Activated CD8-positive, alpha-beta T cell treated with anti-CD3 and anti-CD28 coated beads for 36 hours (primary cell): ENCODE results near the gene CDH2. TPM values are rescaled to one million over a fixed set of nuclear protein-coding genes. Genes with fewer than 3 reads are reported as not detected.
A peak's percentile ranks its signal among the peaks of the same experiment; 100 is the strongest.

Experiments
- ATAC-seq: fragments of 200-7000 bp; cut with Tn5 transposase; one replicate; pipeline ENCODE4 v1.10.0; 2021; ENCODE audit warnings: mild to moderate bottlenecking, moderate library complexity
- CTCF ChIA-PET: fragments of 350-600 bp; sonication (Branson Sonifier 250); formaldehyde crosslinking; loops from one replicate; lab custom pipeline; 2021; ENCODE audit warnings: antibody characterized with exemption; lab: Charles Lee
- POLR2A ChIA-PET: fragments of 350-600 bp; sonication (Branson Sonifier 250); formaldehyde crosslinking; loops from one replicate; lab custom pipeline; 2021; ENCODE audit warnings: antibody characterized with exemption; lab: Charles Lee
- DNase-seq: peaks from one replicate; pipeline ENCODE4 v3.0.0-alpha.2; 2020
- H3K27ac Mint-ChIP-seq: one replicate; pipeline ENCODE4 v1.8.0; 2021; ENCODE audit warnings: mild to moderate bottlenecking, mixed read lengths
- H3K27me3 Mint-ChIP-seq: one replicate; pipeline ENCODE4 v1.8.0; 2021; ENCODE audit warnings: mixed read lengths
- H3K36me3 Mint-ChIP-seq: one replicate; pipeline ENCODE4 v1.8.0; 2021; ENCODE audit warnings: low read depth, mixed read lengths
- H3K4me1 Mint-ChIP-seq: one replicate; pipeline ENCODE4 v1.8.0; 2021; ENCODE audit warnings: low read depth, mixed read lengths
- H3K4me3 Mint-ChIP-seq: one replicate; pipeline ENCODE4 v1.8.0; 2021; ENCODE audit warnings: mild to moderate bottlenecking, moderate library complexity, mixed read lengths
- H3K9me3 Mint-ChIP-seq: one replicate; pipeline ENCODE4 v1.8.0; 2021; ENCODE audit warnings: mixed read lengths
- CTCF ChIP-seq: fragments of 200-600 bp; IDR thresholded peaks from one replicate; pipeline ENCODE4 v1.8.0; 2022; ENCODE audit warnings: antibody characterized with exemption, mild to moderate bottlenecking
- intact Hi-C: fragments of 100-400 bp; cut with micrococcal nuclease; formaldehyde crosslinking; loops from one replicate; pipeline ENCODE4 v1.10.0; 2022
- total RNA-seq, 2 experiments: library from RNA; stranded (reverse); gene quantifications; one replicate each; pipeline ENCODE4 v1.2.3, GENCODE V29; 2021

Gene CDH2
- total RNA-seq, 2 experiments from 2014 or later, result 0.18 TPM; not detected in 1

- intact Hi-C loops, result no loop called here
- ATAC-seq (no peak), DNase-seq (no peak)
- Mint-ChIP-seq H3K4me3 (no peak overlapping the region), H3K36me3 (no peaks in the 10 kb centered on the region), H3K4me1 (no peaks in the 10 kb centered on the region), H3K27me3 (peaks cover 13% of the 10 kb centered on the region), H3K9me3 (no peaks in the 10 kb centered on the region), H3K27ac (no peak overlapping the region)
- TF ChIP-seq CTCF, result no peak
- CTCF ChIA-PET, result no interaction called here
- POLR2A ChIA-PET, result no interaction called here
Observed at GRCh38 chr18:28183418-28184078, 6.6 kb upstream of the CDH2 start.

GRCh38 chr18:28181616-28182015 is 4.7 kb upstream of the CDH2 start:
- POLR2A ChIA-PET, result no interaction called here
- TF ChIP-seq CTCF, result no peak
- CTCF ChIA-PET, result no interaction called here
- H3K27me3 Mint-ChIP-seq, result peaks cover 19% of the 10 kb centered on the region
- no peak overlapping the region for H3K27ac Mint-ChIP-seq
- no peaks in the 10 kb centered on the region for H3K9me3 Mint-ChIP-seq
- no peaks in the 10 kb centered on the region for H3K36me3 Mint-ChIP-seq
- ATAC-seq (no peak), DNase-seq (no peak)
- intact Hi-C loops, result no loop called here
- peaks cover 3% of the 10 kb centered on the region for H3K4me1 Mint-ChIP-seq
- no peak overlapping the region for H3K4me3 Mint-ChIP-seq

- DNase-seq, result no peak
- intact Hi-C loops, result no loop called here
- no peak for ATAC-seq
- peaks cover 40% of the 10 kb centered on the region for H3K27me3 Mint-ChIP-seq
- no peaks in the 10 kb centered on the region for H3K9me3 Mint-ChIP-seq
- no peak overlapping the region for H3K27ac Mint-ChIP-seq
- no peak for TF ChIP-seq CTCF
- no peak overlapping the region for H3K4me3 Mint-ChIP-seq
- H3K36me3 Mint-ChIP-seq, result peaks cover 6% of the 10 kb centered on the region
- H3K4me1 Mint-ChIP-seq, result peaks cover 14% of the 10 kb centered on the region
- ChIA-PET CTCF (no interaction called here), POLR2A (no interaction called here)
Observed at GRCh38 chr18:28178720-28179119, 1.8 kb upstream of the CDH2 start.

GRCh38 chr18:28177828-28178635 is 1.1 kb upstream of the CDH2 start:
- ChIA-PET POLR2A (no interaction called here), CTCF (no interaction called here)
- Mint-ChIP-seq H3K4me1 (peaks cover 14% of the 10 kb centered on the region), H3K9me3 (no peaks in the 10 kb centered on the region), H3K4me3 (peak overlapping the region; percentile 35), H3K27ac (no peak overlapping the region), H3K36me3 (peaks cover 6% of the 10 kb centered on the region), H3K27me3 (peaks cover 37% of the 10 kb centered on the region)
- DNase-seq (no peak), ATAC-seq (peak; percentile 31)
- TF ChIP-seq CTCF, result no peak
- intact Hi-C loops, result no loop called here

- intact Hi-C loops, result no loop called here
- peaks cover 37% of the 10 kb centered on the region for H3K27me3 Mint-ChIP-seq
- ATAC-seq, result no peak
Observed at GRCh38 chr18:28176698-28176947, 307 bp downstream of the CDH2 start.

More at GRCh38 chr18:28176698-28176947, 307 bp downstream of the CDH2 start:
- Mint-ChIP-seq H3K27ac (no peak overlapping the region), H3K4me1 (peaks cover 14% of the 10 kb centered on the region), H3K4me3 (peak overlapping the region; percentile 39), H3K36me3 (peaks cover 6% of the 10 kb centered on the region), H3K9me3 (no peaks in the 10 kb centered on the region)
- POLR2A ChIA-PET, result no interaction called here
- no peak for DNase-seq
- TF ChIP-seq CTCF, result no peak
- CTCF ChIA-PET, result no interaction called here
